Renal cortical epithelial cell (primary cell): ENCODE results near the gene NUDT21. TPM values are rescaled to one million over a fixed set of nuclear protein-coding genes. Genes with fewer than 3 reads are reported as not detected.
"Not testable (repeated sequence)": the region's sequence is repeated elsewhere in the genome, so short reads cannot be mapped to it uniquely, and the experiment has no call there.

Experiments used
- DNase-seq: peaks from one replicate; pipeline ENCODE4 v3.0.0-alpha.2; 2011; ENCODE audit warnings: low read depth
- total RNA-seq: library from RNA; depleted of rRNA; stranded (reverse); fragments of >200 nt; gene quantifications from 2 replicates; pipeline ENCODE4 v1.2.3, GENCODE V29; 2014

NUDT21 gene
- 82.8 and 111 TPM in 2 replicates for total RNA-seq

DNA sequence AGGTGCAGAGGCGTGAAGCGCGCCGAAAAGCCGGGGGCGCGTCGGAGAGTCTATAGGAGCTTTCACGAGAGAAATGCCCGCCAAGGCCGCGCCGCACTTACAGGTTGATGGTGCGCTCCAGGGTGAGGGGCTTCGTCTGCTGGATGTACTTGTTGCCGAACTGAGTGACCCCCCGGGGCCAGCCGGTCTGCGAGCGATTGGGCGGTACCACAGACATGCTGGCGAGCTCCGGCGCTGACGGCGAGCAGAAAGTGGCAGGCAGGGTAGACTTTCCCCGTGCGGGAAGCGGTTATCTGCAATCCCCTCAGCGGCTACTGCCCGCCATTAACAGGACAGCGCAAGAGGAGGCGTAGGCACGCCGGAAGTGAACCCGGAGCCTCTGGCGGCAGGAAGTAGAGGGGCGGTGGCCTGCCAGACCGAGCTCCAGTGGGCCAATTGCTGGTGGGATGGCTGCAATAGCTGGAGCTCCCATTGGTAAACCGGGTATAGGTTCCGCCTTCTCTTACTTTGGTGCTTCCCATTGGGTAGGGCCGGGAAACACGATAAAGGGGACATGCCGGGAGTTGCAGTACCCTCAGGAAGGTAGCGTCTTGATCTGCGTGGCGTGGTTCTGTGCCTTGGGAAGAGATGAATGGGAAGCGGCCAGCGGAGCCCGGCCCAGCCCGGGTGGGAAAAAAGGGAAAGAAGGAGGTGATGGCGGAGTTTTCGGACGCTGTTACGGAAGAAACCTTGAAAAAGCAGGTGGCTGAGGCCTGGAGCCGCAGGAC is at the start of gene NUDT21, which contains the start of gene OGFOD1:
TSS of gene NUDT21 (minus strand) at position 347 of the 767 bp plus-strand sequence. CDS start at position 217, 130 bp downstream.
TSS of gene OGFOD1 (plus strand) at position 569 of the 767 bp plus-strand sequence. CDS start at position 628, 59 bp downstream.
- peak; percentile 98 for DNase-seq

DNA sequence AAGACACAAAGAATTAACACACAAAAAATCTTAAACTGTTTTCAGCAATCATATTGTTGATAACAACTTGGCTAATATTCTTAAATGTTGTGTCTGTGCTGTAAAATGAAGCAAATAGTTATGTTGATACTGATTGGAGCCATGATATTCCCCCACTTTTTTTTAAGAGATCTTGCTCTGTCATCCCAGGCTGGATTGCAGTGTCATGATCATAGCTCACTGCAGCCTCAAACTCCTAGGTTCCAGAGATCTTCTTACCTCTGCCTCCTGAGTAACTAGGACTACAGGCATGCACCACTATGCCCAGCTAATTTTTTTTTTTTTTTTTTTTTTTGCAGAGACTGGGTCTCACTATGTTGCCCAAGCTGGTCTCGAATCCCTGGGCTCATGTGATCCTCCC is 42.7 kb upstream of the NUDT21 start:
- DNase-seq, result no peak

GRCh38 chr16:56493126-56493525 is 42.0 kb upstream of the NUDT21 start:
- DNase-seq, result no peak

DNA sequence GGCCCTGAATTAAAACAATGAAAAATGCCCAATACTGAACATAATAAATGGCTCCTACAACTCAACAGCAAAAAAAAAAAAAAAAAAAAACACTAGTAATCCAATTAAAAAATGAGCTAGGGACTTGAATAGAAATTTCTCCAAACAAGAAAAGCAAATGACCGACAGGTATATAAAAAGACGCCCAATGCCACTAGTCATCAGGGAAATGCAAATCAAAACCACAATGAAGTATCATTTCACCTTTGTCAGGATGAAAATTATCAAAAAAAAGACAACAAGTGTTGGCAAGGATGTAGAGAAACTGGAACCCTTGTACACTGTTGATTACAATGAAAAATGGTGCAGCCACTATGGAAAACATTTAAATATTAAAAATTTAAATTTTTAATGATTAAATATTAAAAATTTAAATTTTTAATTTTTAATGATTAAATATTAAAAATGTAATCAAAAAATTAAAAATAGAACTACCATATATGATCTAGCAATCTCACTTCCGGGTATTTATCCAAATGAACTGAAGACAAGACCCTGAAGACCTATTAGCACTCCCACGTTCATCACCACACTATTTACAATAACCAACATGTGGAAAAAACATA is 40.6 kb upstream of the NUDT21 start:
- DNase-seq, result no peak

DNA sequence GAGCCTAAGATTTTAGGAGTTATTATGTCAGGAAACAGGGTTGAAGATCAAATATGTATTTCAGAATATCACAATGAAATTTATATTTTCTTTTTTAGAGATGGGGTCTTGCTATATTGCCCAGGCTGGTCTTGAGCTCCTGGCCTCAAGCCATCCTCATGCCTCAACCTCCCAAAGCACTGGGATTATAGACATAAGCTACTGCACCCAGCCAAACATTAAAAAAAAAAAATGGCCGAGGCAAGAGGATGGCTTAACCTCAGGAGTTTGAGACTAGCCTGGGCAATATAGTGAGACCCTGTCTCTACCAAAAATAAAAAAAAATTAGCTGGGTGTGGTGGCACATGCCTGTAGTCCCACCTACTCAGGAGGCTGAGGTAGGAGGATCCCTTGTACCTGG is 37.7 kb upstream of the NUDT21 start:
- DNase-seq, result not testable (repeated sequence)

GRCh38 chr16:56488035-56488434 is 36.9 kb upstream of the NUDT21 start:
- DNase-seq, result no peak

GRCh38 chr16:56483394-56483793 is 32.3 kb upstream of the NUDT21 start:
- DNase-seq, result no peak

GRCh38 chr16:56482683-56483236 is 31.6 kb upstream of the NUDT21 start:
- DNase-seq, result no peak

GRCh38 chr16:56481468-56482122 is 30.5 kb upstream of the NUDT21 start:
- peak; percentile 29 for DNase-seq

DNA sequence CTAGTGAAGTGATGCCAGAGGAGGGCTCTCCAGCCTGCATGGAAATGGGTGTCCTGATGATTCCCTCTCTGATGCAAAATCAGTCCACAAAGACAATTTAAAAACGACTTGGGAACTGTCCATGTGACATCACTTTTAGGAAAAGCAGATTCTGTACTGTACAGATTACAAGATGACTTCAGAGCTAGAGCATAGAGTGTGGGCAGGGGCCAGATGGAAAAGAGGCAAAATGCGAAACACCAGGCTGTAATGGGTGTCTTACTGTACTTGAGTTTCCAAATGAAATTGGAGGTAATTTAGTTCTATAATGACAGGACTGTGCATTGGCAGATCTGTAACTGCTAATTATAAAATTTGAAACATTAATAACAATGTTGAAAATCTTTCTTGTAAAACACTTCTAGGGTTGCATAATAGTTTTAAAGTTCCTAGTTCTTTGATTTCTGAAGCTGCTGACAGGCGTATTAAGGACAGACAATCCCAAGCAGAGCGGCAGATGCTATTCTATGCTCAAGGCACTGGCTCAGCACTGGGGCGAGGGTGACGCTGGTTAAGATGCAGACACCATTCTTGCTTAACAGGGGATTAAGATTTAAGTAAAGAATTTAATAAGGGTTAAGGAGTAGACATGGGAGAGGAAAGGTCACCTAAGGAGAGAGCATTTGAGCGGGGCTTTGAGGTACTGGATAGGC is 29.8 kb upstream of the NUDT21 start:
- no peak for DNase-seq

DNA sequence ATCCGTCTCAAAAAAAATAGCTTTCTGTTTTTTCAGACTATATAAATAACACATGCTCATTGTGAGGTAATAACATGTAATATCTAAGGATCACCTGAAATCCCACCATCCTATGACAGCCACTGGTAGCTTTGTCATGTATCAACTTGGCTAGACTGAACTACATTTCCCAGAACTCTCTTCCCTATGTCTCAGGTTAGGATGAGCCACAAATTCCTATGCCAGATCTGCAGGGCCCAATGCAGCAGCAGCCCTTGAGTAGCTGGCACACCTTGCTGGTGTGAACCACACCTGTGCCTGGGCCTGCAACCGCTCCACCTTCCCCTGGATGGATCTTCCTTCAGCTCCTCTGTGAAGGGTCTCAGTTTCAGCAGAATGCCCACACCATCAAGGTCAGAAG is 28.3 kb upstream of the NUDT21 start:
- DNase-seq, result no peak

DNA sequence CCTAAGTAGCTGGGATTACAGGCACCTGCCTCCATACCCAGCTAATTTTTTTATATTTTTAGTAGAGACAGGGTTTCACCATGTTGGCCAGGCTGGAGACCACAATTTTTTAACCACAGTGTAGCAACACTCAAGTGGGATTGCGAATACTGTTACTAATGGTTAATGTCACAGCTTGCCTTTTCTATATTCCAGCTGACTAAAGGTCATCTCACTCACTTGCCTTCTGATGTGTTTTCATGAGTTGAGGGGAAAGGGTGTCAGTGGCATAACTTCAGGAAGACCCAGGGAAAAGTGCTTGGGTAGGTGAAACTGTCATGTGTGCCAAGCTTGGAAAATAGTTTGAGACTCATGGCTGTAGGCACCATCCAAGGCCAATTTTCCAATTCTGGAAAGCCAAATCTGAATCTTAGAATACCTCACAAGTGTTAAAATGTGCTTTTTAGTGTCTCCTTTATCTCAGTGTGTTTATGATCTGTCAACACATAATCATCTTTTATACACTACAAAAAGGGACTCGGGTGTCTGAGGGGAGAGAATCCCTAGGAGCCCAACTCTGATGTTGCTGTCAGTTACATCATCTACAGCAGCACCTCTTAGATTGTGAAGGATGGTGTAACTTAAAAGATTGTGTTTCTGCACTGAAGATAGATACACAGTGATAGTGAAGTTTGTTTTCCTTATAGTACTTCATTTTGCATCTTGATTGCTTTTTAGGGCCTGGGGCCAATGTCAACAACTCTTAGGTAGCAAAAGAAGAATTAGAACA is 27.3 kb upstream of the NUDT21 start:
- DNase-seq, result peak; percentile 23

- DNase-seq, result peak; percentile 89
Measured at GRCh38 chr16:56477096-56477878, 26.2 kb upstream of the NUDT21 start.

- no peak for DNase-seq
Measured at GRCh38 chr16:56475201-56475600, 24.1 kb upstream of the NUDT21 start.

DNA sequence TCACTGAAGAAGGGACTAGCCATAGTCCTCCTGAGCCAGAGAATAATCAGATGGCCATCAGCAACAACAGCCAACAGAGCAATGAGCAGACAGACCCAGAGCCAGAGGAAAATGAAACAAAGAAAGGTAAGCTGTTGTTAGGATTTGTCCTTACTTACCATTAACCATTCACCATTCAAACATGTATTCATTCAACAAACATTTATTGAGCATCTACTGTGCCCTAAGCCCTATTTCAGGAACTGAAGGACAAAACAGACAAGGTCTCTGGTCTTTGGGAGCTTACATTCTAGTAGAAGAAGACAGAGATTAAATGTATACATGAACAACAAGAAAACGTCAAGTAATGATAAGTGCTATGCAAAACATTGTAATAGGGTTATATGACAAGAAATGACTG is 19.5 kb upstream of the NUDT21 start:
- no peak for DNase-seq

- DNase-seq, result no peak
Measured at GRCh38 chr16:56470232-56470631, 19.1 kb upstream of the NUDT21 start.

- DNase-seq, result no peak
Measured at GRCh38 chr16:56469748-56470147, 18.6 kb upstream of the NUDT21 start.

- DNase-seq, result no peak
Measured at GRCh38 chr16:56468800-56469199, 17.7 kb upstream of the NUDT21 start.

DNA sequence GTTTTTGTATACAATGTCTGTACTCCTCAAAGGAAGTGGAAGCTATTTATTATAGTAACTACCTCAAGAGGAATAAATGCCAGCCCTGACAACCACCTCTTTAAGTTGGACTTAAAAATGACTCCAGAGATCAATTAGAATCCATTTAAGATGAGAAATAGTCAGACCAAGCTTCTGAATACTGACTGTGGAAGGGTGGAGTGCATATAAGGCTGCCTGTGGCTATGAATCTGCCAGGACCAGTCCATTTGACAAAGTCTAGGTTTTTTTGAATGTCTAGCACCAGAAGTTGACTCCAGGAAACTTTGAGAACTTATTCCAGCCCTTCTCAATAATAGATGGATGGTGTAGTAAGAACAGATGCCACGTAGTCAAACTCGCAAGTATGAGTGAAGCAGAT is 15.2 kb upstream of the NUDT21 start:
- DNase-seq, result no peak

- no peak for DNase-seq
Measured at GRCh38 chr16:56463153-56463552, 12.0 kb upstream of the NUDT21 start.
